HG02571 (cell line): ENCODE measurements around the gene YWHAE.
"Not testable (repeated sequence)": the region's sequence is repeated elsewhere in the genome, so short reads cannot be mapped to it uniquely, and the experiment has no call there.

Experiments
- ATAC-seq: cut with Tn5 transposase; IDR thresholded peaks from one replicate; pipeline ENCODE4 v1.9.1; 2021; ENCODE audit warnings: mild to moderate bottlenecking, moderate library complexity; ENCODE audit not compliant: unreplicated experiment

Gene YWHAE

GRCh38 chr17:1340371-1340770 is 59.7 kb downstream of the YWHAE start:
- no peak for ATAC-seq

GRCh38 chr17:1331708-1332107 is 68.3 kb downstream of the YWHAE start:
- no peak for ATAC-seq

GRCh38 chr17:1329745-1330343 is 70.2 kb downstream of the YWHAE start:
- no peak for ATAC-seq

GRCh38 chr17:1328437-1328836 is 71.6 kb downstream of the YWHAE start:
- no peak for ATAC-seq

- ATAC-seq, result no peak
These were observed 74.3 kb downstream of the YWHAE start for GRCh38 chr17:1325766-1326165.

GRCh38 chr17:1324201-1324771 is 75.7 kb downstream of the YWHAE start:
- no peak for ATAC-seq

- ATAC-seq, result no peak
These were observed 76.7 kb downstream of the YWHAE start for GRCh38 chr17:1323336-1323735.

- ATAC-seq, result no peak
These were observed 77.5 kb downstream of the YWHAE start for GRCh38 chr17:1322480-1322879.

GRCh38 chr17:1322014-1322428 is 78.0 kb downstream of the YWHAE start:
- ATAC-seq, result no peak

- ATAC-seq, result no peak
These were observed 84.1 kb downstream of the YWHAE start for GRCh38 chr17:1315891-1316403.

- no peak for ATAC-seq
These were observed 84.6 kb downstream of the YWHAE start for GRCh38 chr17:1315409-1315808.

GRCh38 chr17:1313270-1314005 is 86.6 kb downstream of the YWHAE start:
- no peak for ATAC-seq

- ATAC-seq, result no peak
These were observed 87.7 kb downstream of the YWHAE start for GRCh38 chr17:1312261-1312870.

- not testable (repeated sequence) for ATAC-seq
These were observed 92.2 kb downstream of the YWHAE start for GRCh38 chr17:1307829-1308228.

GRCh38 chr17:1304962-1305563 is 95.0 kb downstream of the YWHAE start:
- no peak for ATAC-seq

GRCh38 chr17:1304522-1304921 is 95.5 kb downstream of the YWHAE start:
- no peak for ATAC-seq

GRCh38 chr17:1302761-1303160 is 97.3 kb downstream of the YWHAE start:
- no peak for ATAC-seq

- no peak for ATAC-seq
These were observed 98.5 kb downstream of the YWHAE start for GRCh38 chr17:1301546-1301945.

GRCh38 chr17:1300371-1300905 is 99.6 kb downstream of the YWHAE start:
- no peak for ATAC-seq

GRCh38 chr17:1299552-1300370 is 100.3 kb downstream of the YWHAE start:
- ATAC-seq, result no peak
